Rectal smooth muscle tissue (tissue), 1 donor: ENCODE results near the gene PPAN.

Experiments used
- H3K27ac ChIP-seq: one replicate; pipeline ENCODE4 v1.7.0; 2013; ENCODE audit warnings: low read depth, low read length, inconsistent platforms
- H3K27me3 ChIP-seq: one replicate; pipeline ENCODE4 v1.7.0; 2013; ENCODE audit warnings: low read length; ENCODE audit not compliant: control insufficient read depth, insufficient read depth
- H3K36me3 ChIP-seq: one replicate; pipeline ENCODE4 v1.7.0; 2013; ENCODE audit warnings: low read length; ENCODE audit not compliant: control insufficient read depth, insufficient read depth
- H3K4me1 ChIP-seq: one replicate; pipeline ENCODE4 v1.7.0; 2013; ENCODE audit warnings: low read length; ENCODE audit not compliant: control insufficient read depth, insufficient read depth
- H3K4me3 ChIP-seq: one replicate; pipeline ENCODE4 v1.7.0; 2013; ENCODE audit warnings: low read length
- H3K9ac ChIP-seq: one replicate; pipeline ENCODE4 v1.7.0; 2013; ENCODE audit warnings: low read length

PPAN gene

GRCh38 chr19:10120538-10121189 lies 14.5 kb downstream of the PPAN start:
- Histone ChIP-seq H3K4me3 (no peak overlapping the region), H3K27ac (no peak overlapping the region), H3K27me3 (no peaks in the 10 kb centered on the region), H3K36me3 (peaks cover 19% of the 10 kb centered on the region), H3K4me1 (peaks cover 5% of the 10 kb centered on the region), H3K9ac (no peak overlapping the region)

DNA sequence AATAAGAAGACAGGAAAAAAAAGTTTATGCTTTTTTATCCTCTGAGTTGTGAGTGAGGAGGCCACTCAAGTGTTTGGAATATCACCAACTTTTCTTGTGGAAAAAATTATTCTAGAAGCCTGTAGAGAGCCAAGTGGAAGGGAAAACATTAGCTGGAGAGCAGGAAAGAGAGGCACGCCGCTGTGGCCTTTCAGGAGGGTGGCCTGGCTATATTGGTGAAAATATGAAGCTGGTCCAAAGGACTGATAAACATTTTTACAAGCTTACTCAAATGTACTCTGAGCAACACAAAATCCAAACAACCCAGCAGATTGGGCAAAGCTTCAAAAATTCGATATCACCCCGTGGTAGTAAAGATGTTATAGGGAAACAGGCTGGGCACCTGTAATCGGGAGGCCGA lies 15.9 kb downstream of the PPAN start:
- no peak overlapping the region for H3K27ac ChIP-seq

DNA sequence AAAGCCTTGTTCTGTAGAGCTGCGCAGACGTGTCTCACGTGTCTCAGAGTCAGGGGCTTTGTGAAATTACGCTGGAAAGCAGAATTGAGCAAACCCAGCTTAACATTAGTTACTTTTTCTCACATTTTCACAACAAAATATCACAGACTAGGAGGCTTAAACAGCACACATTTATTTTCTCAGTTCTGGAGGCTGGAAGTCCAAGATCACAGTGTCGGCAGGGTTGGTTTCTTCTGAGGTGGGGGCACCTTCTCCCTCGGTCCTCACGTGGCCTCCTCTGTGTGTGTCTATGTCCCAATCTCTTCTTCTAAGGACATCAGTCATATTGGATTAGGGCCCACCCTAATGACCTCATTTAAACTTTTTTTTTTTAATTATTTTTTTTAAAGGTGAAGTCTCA lies 18.3 kb downstream of the PPAN start:
- H3K9ac ChIP-seq: no peak overlapping the region
- no peak overlapping the region for H3K4me3 ChIP-seq
- H3K27ac ChIP-seq: no peak overlapping the region
- no peaks in the 10 kb centered on the region for H3K36me3 ChIP-seq
- H3K27me3 ChIP-seq: no peaks in the 10 kb centered on the region
- H3K4me1 ChIP-seq: no peaks in the 10 kb centered on the region

More for the DNA sequence above, 15.9 kb downstream of the PPAN start:
- no peak overlapping the region for H3K9ac ChIP-seq
- no peaks in the 10 kb centered on the region for H3K27me3 ChIP-seq
- H3K4me1 ChIP-seq: peaks cover 5% of the 10 kb centered on the region
- no peak overlapping the region for H3K4me3 ChIP-seq
- H3K36me3 ChIP-seq: peaks cover 7% of the 10 kb centered on the region

- no peaks in the 10 kb centered on the region for H3K27me3 ChIP-seq
- H3K4me1 ChIP-seq: no peaks in the 10 kb centered on the region
- no peak overlapping the region for H3K4me3 ChIP-seq
- H3K27ac ChIP-seq: no peak overlapping the region
- H3K9ac ChIP-seq: no peak overlapping the region
- H3K36me3 ChIP-seq: no peaks in the 10 kb centered on the region
These were observed 20.1 kb downstream of the PPAN start for GRCh38 chr19:10126213-10126639.

DNA sequence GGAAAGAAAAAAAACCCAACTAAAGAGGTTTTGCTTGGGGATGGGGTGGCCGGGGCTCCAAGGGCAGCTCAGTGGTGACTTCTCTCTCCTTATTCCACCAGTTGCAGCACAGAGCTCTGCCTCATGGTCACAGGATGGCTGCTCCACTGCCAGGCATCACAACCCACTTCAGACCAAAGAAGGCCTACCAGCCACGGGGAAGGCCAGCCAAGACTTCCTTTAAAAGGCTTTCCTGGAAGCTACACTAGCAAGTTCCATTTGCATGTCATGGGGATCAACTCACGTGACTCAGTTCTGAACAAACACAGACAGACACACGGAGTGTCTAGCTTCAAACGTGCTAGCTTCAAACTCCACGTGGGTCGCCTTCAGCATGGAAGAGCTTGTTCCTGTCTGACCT lies 26.7 kb downstream of the PPAN start:
- H3K4me1 ChIP-seq: no peaks in the 10 kb centered on the region
- peaks cover 18% of the 10 kb centered on the region for H3K36me3 ChIP-seq
- H3K9ac ChIP-seq: no peak overlapping the region
- no peaks in the 10 kb centered on the region for H3K27me3 ChIP-seq
- no peak overlapping the region for H3K4me3 ChIP-seq
- no peak overlapping the region for H3K27ac ChIP-seq

- Histone ChIP-seq H3K27me3 (no peaks in the 10 kb centered on the region), H3K4me3 (no peak overlapping the region), H3K4me1 (no peaks in the 10 kb centered on the region), H3K36me3 (peaks cover 23% of the 10 kb centered on the region), H3K27ac (no peak overlapping the region), H3K9ac (no peak overlapping the region)
These were observed 27.4 kb downstream of the PPAN start for GRCh38 chr19:10133596-10133995.

DNA sequence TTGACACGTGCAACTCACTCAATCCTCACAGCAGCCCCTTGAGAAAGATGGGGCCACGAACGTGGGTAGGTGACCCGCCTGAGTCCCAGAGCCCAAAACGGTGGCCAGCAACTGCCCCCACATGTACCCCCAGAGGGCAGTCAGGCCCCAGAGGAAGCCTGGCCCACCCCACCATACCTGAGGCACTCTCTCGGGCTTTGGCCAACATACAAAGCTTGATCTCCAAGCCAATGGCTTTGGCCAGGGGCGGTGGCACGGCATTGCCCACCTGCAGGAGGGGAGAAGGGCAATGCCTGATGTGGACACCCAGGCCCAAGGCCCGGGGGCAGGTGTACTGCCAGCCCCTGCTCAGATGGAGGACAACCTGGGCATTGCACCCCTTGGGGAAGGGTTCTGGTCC lies 27.9 kb downstream of the PPAN start:
- H3K27me3 ChIP-seq: no peaks in the 10 kb centered on the region
- H3K4me3 ChIP-seq: no peak overlapping the region
- H3K9ac ChIP-seq: no peak overlapping the region
- H3K27ac ChIP-seq: no peak overlapping the region
- H3K4me1 ChIP-seq: no peaks in the 10 kb centered on the region
- H3K36me3 ChIP-seq: peaks cover 24% of the 10 kb centered on the region

DNA sequence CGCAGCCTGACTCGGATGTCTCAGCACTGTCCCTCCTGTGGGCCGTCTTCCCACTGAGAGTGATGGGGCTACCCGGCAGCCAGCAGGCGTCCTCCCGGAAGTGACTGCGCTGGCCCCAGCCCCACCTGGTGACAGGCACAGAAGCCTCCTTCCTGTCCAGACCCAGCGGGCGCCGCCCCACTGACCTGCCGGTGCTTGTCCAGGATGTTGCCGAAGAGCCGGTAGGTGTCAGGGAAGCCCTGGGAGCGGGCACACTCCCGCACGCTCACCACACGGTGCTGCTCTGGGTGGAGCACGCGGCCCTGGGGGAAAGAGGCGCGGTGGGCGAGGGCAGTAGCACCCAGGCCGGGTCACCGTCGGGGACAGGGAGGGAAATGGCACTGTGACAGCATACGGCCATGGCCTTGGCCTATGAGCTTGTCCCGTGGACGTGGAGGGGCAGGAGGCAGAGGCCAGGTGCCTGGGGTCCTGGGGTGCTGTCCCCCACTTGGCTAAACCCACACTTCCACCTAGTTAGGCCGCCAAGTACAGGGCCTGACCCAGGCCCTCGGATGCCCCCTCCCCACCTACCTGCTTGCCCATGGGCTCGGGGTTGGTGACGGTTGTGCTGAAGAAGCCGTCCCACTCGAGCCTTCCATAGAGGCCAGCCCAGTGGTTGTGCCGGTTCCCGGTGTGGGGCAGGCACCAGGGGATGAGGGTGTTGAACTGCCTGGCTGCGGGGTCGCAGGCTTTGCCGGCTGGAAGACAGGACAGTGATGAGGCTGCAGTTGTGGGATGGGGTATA lies 29.6 kb downstream of the PPAN start:
- H3K9ac ChIP-seq: no peak overlapping the region
- no peak overlapping the region for H3K4me3 ChIP-seq
- H3K27ac ChIP-seq: no peak overlapping the region
- H3K27me3 ChIP-seq: no peaks in the 10 kb centered on the region
- no peaks in the 10 kb centered on the region for H3K4me1 ChIP-seq
- peaks cover 28% of the 10 kb centered on the region for H3K36me3 ChIP-seq

DNA sequence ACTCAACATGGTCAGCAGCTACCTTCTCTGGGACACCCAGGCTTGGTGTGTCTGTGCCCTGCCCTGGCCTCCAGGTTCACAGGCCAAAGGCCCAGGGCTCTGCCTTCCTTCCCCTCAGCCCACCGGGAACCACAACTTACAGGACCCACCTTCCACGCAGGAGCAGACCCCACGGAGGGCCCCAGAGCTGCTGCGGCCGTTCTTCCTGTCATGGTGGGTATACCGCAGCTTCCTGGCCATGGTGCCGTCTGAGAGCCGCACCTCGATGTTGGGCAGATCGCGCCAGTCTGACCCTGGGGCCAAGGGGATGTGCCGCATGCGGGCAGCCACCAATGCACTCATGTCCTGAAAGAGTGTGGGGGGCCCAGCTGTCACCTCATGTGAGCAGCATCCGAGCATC lies 30.8 kb downstream of the PPAN start:
- Histone ChIP-seq H3K36me3 (peaks cover 34% of the 10 kb centered on the region), H3K27ac (no peak overlapping the region), H3K27me3 (no peaks in the 10 kb centered on the region), H3K9ac (no peak overlapping the region), H3K4me3 (no peak overlapping the region), H3K4me1 (no peaks in the 10 kb centered on the region)

DNA sequence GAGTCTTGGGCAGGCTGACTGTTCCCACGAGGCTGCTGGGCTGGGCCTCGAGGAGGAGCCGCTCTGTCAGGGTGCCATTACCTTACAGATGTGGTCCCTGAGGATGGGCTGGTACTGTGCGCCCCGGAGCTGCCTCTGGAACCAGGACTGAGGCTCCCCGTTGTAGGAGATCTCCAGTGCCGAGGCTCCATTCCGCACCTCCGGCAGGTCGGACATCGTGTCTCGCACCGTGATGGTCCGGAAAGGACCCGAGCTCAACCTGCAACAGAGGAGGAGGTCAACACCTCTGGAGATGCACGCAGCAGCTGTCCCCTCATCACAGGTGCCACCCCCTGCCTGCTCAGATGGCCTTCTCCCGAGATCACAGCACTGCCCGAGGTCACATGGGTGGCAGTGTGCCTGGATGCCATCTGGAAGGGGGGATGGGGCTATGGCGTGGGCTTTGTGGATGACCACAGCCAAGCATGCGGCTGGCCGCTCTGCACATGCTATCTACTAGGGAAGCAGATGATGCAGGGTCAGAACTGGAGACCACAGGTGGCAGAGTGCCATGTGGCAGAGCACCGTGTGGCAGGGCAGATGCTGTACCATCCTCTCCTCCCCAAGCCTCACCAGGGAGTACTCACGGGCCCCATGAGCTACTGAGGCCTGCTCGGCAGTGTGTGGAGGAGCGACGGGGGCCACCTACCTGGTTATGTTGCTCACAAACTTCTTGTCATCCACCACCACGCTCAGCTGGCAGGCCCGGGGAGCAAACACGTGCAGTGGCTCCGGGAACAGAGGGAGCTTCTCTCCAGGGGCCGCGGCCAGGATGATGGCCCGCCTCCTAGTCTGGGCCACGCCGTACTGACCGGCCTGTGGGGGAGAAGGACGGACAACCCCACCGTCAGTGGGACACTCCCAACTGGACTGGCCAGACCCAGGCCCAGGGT lies 31.9 kb downstream of the PPAN start:
- Histone ChIP-seq H3K9ac (no peak overlapping the region), H3K27ac (no peak overlapping the region), H3K27me3 (no peaks in the 10 kb centered on the region), H3K4me1 (no peaks in the 10 kb centered on the region), H3K4me3 (no peak overlapping the region), H3K36me3 (peaks cover 38% of the 10 kb centered on the region)

- no peaks in the 10 kb centered on the region for H3K27me3 ChIP-seq
- no peaks in the 10 kb centered on the region for H3K4me1 ChIP-seq
- H3K36me3 ChIP-seq: peaks cover 36% of the 10 kb centered on the region
- H3K9ac ChIP-seq: no peak overlapping the region
- H3K4me3 ChIP-seq: no peak overlapping the region
- H3K27ac ChIP-seq: no peak overlapping the region
These were observed 33.0 kb downstream of the PPAN start for GRCh38 chr19:10138879-10139795.
